ENCODE data around the gene NUFIP2.
"Not testable (repeated sequence)": the region's sequence is repeated elsewhere in the genome, so short reads cannot be mapped to it uniquely, and the experiment has no call there.

Gene NUFIP2

GRCh38 chr17:29234972-29235371, 59.0 kb downstream of the NUFIP2 start:
- H3K27me3 ChIP-seq (ENCODE audit: control insufficient read depth in 1 of 2, insufficient read depth in 1 of 2, low read length in 2 of 2); H4K8ac ChIP-seq (ENCODE audit: low read length); H2BK120ac ChIP-seq (ENCODE audit: low read depth, low read length); H3K79me1 ChIP-seq (replicated peaks; ENCODE audit: low read length, poor library complexity, severe bottlenecking); H3K4me3 ChIP-seq (ENCODE audit: insufficient read depth in 1 of 2, low read depth in 1 of 2, low read length in 2 of 2); H2BK5ac ChIP-seq (ENCODE audit: low read depth, low read length, poor library complexity, severe bottlenecking); H2AFZ ChIP-seq (ENCODE audit: low read depth, low read length); H3K4me1 ChIP-seq (ENCODE audit: control insufficient read depth, insufficient read depth, low read depth, low read length); DNase-seq; H3K4ac ChIP-seq (ENCODE audit: low read depth in 1 of 2, low read length in 2 of 2); H3K9me3 ChIP-seq (ENCODE audit: control insufficient read depth, low read length); H3K27ac ChIP-seq (ENCODE audit: low read length, poor library complexity, severe bottlenecking); H3K4me2 ChIP-seq (ENCODE audit: low read length, poor library complexity, severe bottlenecking); H3K36me3 ChIP-seq (ENCODE audit: control insufficient read depth in 1 of 2, insufficient read depth in 2 of 2, low read depth in 1 of 2, low read length in 2 of 2); H3K9ac ChIP-seq (ENCODE audit: low read length); H2AK5ac ChIP-seq (ENCODE audit: low read length, severe bottlenecking); H3K23ac ChIP-seq (ENCODE audit: low read length in 2 of 2); H3K14ac ChIP-seq (ENCODE audit: low read length in 2 of 2); H2BK15ac ChIP-seq (ENCODE audit: low read depth, poor library complexity, severe bottlenecking); H4K91ac ChIP-seq (ENCODE audit: low read length); H3K18ac ChIP-seq (ENCODE audit: low read depth in 1 of 2, low read length in 2 of 2); H2BK12ac ChIP-seq (ENCODE audit: low read length in 2 of 2): not testable (repeated sequence)
- WGBS: 87% methylated on average over 4 of the region's 7 CpGs

- H3K27me3 ChIP-seq (ENCODE audit: control insufficient read depth in 1 of 2, insufficient read depth in 1 of 2, low read length in 2 of 2): no peaks in the 10 kb centered on the region
- no peak overlapping the region for H2AFZ ChIP-seq (ENCODE audit: low read depth, low read length)
- no peak overlapping the region for H2BK5ac ChIP-seq (ENCODE audit: low read depth, low read length, poor library complexity, severe bottlenecking)
- H3K9me3 ChIP-seq (ENCODE audit: control insufficient read depth, low read length): no peaks in the 10 kb centered on the region
- H3K14ac ChIP-seq (ENCODE audit: low read length in 2 of 2): no peak overlapping the region
- H3K18ac ChIP-seq (ENCODE audit: low read depth in 1 of 2, low read length in 2 of 2): no peak overlapping the region
- H3K9ac ChIP-seq (ENCODE audit: low read length): no peak overlapping the region
- no peaks in the 10 kb centered on the region for H3K36me3 ChIP-seq (ENCODE audit: control insufficient read depth in 1 of 2, insufficient read depth in 2 of 2, low read depth in 1 of 2, low read length in 2 of 2)
- no peak overlapping the region for H2AK5ac ChIP-seq (ENCODE audit: low read length, severe bottlenecking)
- no peak overlapping the region for H4K8ac ChIP-seq (ENCODE audit: low read length)
- no peak overlapping the region for H2BK12ac ChIP-seq (ENCODE audit: low read length in 2 of 2)
- 79% methylated on average over 1 of the region's 1 CpG for WGBS
- H2BK15ac ChIP-seq (ENCODE audit: low read depth, poor library complexity, severe bottlenecking): no peak overlapping the region
- H3K4me1 ChIP-seq (ENCODE audit: control insufficient read depth, insufficient read depth, low read depth, low read length): peaks cover 2% of the 10 kb centered on the region
- H3K23ac ChIP-seq (ENCODE audit: low read length in 2 of 2): no peak overlapping the region
- no peak overlapping the region for H3K4ac ChIP-seq (ENCODE audit: low read depth in 1 of 2, low read length in 2 of 2)
- no peak for DNase-seq
- no peak overlapping the region for H4K91ac ChIP-seq (ENCODE audit: low read length)
- H3K4me2 ChIP-seq (ENCODE audit: low read length, poor library complexity, severe bottlenecking): no peak overlapping the region
- no peak overlapping the region for H3K27ac ChIP-seq (ENCODE audit: low read length, poor library complexity, severe bottlenecking)
- H3K79me1 ChIP-seq (replicated peaks; ENCODE audit: low read length, poor library complexity, severe bottlenecking): no peaks in the 10 kb centered on the region
- no peak overlapping the region for H2BK120ac ChIP-seq (ENCODE audit: low read depth, low read length)
- no peak overlapping the region for H3K4me3 ChIP-seq (ENCODE audit: insufficient read depth in 1 of 2, low read depth in 1 of 2, low read length in 2 of 2)
Measured at GRCh38 chr17:29233301-29233700, 60.6 kb downstream of the NUFIP2 start.

- H3K18ac ChIP-seq (ENCODE audit: low read depth in 1 of 2, low read length in 2 of 2): no peak overlapping the region
- no peak overlapping the region for H3K14ac ChIP-seq (ENCODE audit: low read length in 2 of 2)
- H4K91ac ChIP-seq (ENCODE audit: low read length): no peak overlapping the region
- no peaks in the 10 kb centered on the region for H3K9me3 ChIP-seq (ENCODE audit: control insufficient read depth, low read length)
- H3K27me3 ChIP-seq (ENCODE audit: control insufficient read depth in 1 of 2, insufficient read depth in 1 of 2, low read length in 2 of 2): no peaks in the 10 kb centered on the region
- no peak overlapping the region for H2BK120ac ChIP-seq (ENCODE audit: low read depth, low read length)
- H2BK15ac ChIP-seq (ENCODE audit: low read depth, poor library complexity, severe bottlenecking): no peak overlapping the region
- H2BK5ac ChIP-seq (ENCODE audit: low read depth, low read length, poor library complexity, severe bottlenecking): no peak overlapping the region
- H4K8ac ChIP-seq (ENCODE audit: low read length): no peak overlapping the region
- no peak overlapping the region for H3K4ac ChIP-seq (ENCODE audit: low read depth in 1 of 2, low read length in 2 of 2)
- no peak overlapping the region for H2AK5ac ChIP-seq (ENCODE audit: low read length, severe bottlenecking)
- H3K27ac ChIP-seq (ENCODE audit: low read length, poor library complexity, severe bottlenecking): peak overlapping the region; percentile 23
- DNase-seq: no peak
- H3K4me3 ChIP-seq (ENCODE audit: insufficient read depth in 1 of 2, low read depth in 1 of 2, low read length in 2 of 2): no peak overlapping the region
- no peak overlapping the region for H2BK12ac ChIP-seq (ENCODE audit: low read length in 2 of 2)
- no peak overlapping the region for H3K23ac ChIP-seq (ENCODE audit: low read length in 2 of 2)
- no peak overlapping the region for H3K4me2 ChIP-seq (ENCODE audit: low read length, poor library complexity, severe bottlenecking)
- H3K36me3 ChIP-seq (ENCODE audit: control insufficient read depth in 1 of 2, insufficient read depth in 2 of 2, low read depth in 1 of 2, low read length in 2 of 2): no peaks in the 10 kb centered on the region
- H2AFZ ChIP-seq (ENCODE audit: low read depth, low read length): peak overlapping the region; percentile 10
- no peaks in the 10 kb centered on the region for H3K79me1 ChIP-seq (replicated peaks; ENCODE audit: low read length, poor library complexity, severe bottlenecking)
- no peaks in the 10 kb centered on the region for H3K4me1 ChIP-seq (ENCODE audit: control insufficient read depth, insufficient read depth, low read depth, low read length)
- no peak overlapping the region for H3K9ac ChIP-seq (ENCODE audit: low read length)
Measured at GRCh38 chr17:29225396-29225795, 68.6 kb downstream of the NUFIP2 start.

- WGBS: 98% methylated on average over 6 of the region's 11 CpGs
- not testable (repeated sequence) for H3K4me2 ChIP-seq (ENCODE audit: low read length, poor library complexity, severe bottlenecking); H2BK15ac ChIP-seq (ENCODE audit: low read depth, poor library complexity, severe bottlenecking); H2AK5ac ChIP-seq (ENCODE audit: low read length, severe bottlenecking); H4K91ac ChIP-seq (ENCODE audit: low read length); H2BK5ac ChIP-seq (ENCODE audit: low read depth, low read length, poor library complexity, severe bottlenecking); H4K8ac ChIP-seq (ENCODE audit: low read length); H3K4ac ChIP-seq (ENCODE audit: low read depth in 1 of 2, low read length in 2 of 2); H3K27me3 ChIP-seq (ENCODE audit: control insufficient read depth in 1 of 2, insufficient read depth in 1 of 2, low read length in 2 of 2); H3K79me1 ChIP-seq (replicated peaks; ENCODE audit: low read length, poor library complexity, severe bottlenecking); H3K27ac ChIP-seq (ENCODE audit: low read length, poor library complexity, severe bottlenecking); H2AFZ ChIP-seq (ENCODE audit: low read depth, low read length); H3K36me3 ChIP-seq (ENCODE audit: control insufficient read depth in 1 of 2, insufficient read depth in 2 of 2, low read depth in 1 of 2, low read length in 2 of 2); H2BK120ac ChIP-seq (ENCODE audit: low read depth, low read length); H3K9ac ChIP-seq (ENCODE audit: low read length); H3K4me1 ChIP-seq (ENCODE audit: control insufficient read depth, insufficient read depth, low read depth, low read length); H3K14ac ChIP-seq (ENCODE audit: low read length in 2 of 2); H3K18ac ChIP-seq (ENCODE audit: low read depth in 1 of 2, low read length in 2 of 2); H2BK12ac ChIP-seq (ENCODE audit: low read length in 2 of 2); H3K23ac ChIP-seq (ENCODE audit: low read length in 2 of 2); DNase-seq; H3K9me3 ChIP-seq (ENCODE audit: control insufficient read depth, low read length); H3K4me3 ChIP-seq (ENCODE audit: insufficient read depth in 1 of 2, low read depth in 1 of 2, low read length in 2 of 2)
Measured at GRCh38 chr17:29221338-29221737, 72.6 kb downstream of the NUFIP2 start.
